Inferior parietal cortex (tissue), 1 donor: Measurements from ENCODE around the gene EHBP1L1.

Experiments
- DNase-seq: peaks from one replicate; pipeline ENCODE4 v3.0.0-alpha.2; 2016; ENCODE audit errors: extremely low spot score

The EHBP1L1 gene

DNA sequence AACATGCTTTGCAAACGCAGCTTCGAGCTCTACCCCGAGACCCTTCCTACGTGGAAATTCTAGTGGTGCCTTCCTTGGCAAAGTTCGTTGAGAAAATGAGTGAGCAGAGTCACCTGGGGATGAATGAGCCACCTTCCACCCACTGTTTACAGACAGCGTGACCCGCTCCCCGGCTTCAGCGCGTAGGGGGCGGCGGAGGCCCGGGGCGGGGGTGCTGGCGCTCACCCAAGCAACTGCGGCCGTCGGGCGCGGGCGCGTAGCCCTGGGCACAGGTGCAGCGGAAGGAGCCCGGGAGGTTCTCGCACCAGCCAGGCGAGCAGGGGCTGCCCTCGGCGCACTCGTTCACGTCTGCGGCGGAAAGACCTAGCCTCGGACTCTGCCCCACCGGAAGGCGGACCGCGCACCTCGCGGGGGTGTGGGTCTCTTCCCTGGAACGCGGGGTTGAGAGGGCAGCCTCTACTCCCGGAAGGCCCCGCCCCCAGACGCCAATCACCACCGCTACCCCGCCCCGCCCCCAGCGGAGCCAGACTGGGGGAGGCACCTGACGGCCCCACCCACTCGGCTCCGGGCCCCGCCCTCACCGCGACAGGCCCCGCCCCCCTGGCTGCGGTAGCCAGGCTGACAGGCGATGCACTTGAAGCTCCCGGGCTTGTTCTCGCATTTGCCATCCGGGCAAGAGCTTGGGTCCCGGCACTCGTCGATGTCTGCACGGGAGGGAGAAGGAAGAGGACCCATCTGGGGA, 29.5 kb upstream of the EHBP1L1 start:
- DNase-seq: no peak

DNA sequence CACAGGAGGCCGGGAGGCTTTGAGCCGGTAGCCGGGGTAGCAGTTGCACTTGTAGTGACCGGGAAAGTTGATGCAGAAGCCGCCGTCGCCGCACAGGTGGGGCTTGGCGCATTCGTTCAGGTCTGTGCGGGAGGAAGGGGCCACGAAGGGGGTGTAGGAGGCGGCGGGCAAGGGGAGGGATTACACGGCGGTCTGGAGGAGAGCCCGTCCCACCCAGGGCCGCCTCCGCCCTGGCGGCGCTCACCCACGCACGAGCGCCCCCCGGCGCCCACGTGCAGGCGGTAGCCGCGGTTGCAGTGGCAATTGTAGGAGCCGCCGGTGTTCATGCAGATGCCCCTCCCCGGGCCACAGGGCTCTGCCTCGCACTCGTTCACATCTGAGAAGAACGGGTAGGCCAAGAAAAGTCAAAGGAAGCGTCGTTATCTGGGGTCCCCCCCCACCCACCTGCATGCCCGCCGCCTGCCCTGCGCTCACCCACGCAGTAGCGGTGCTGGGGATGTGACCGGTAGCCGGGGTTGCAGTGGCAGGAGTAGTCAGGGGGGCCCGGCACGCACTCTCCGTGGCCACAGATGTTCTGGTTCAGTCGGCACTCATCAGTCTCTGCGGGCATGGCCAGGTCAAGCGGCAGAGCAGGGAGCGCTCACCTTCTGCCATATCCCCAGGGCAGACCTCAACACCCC, 28.3 kb upstream of the EHBP1L1 start:
- DNase-seq: no peak

DNA sequence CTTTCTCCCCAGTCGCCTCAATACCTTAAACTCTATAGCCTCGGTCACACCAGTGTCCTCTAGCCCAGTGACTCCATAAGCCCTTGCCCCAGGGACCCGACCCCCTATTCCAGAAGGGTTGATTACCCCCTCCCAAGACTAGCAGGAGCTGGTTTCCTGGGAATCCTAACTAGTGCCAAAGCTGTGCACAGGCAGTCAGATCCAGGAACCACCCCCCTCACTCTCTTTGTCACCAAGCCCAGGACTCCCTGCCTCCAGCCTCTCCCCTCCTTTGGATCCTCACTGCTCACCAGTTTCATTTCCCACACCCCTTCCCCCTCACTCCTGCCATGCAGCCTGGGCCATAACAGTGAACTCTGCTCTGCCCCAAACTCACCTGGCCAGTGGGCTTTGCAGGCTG, 27.5 kb upstream of the EHBP1L1 start:
- no peak for DNase-seq

- no peak for DNase-seq
Measured at GRCh38 chr11:65549096-65549495, 26.8 kb upstream of the EHBP1L1 start.

DNA sequence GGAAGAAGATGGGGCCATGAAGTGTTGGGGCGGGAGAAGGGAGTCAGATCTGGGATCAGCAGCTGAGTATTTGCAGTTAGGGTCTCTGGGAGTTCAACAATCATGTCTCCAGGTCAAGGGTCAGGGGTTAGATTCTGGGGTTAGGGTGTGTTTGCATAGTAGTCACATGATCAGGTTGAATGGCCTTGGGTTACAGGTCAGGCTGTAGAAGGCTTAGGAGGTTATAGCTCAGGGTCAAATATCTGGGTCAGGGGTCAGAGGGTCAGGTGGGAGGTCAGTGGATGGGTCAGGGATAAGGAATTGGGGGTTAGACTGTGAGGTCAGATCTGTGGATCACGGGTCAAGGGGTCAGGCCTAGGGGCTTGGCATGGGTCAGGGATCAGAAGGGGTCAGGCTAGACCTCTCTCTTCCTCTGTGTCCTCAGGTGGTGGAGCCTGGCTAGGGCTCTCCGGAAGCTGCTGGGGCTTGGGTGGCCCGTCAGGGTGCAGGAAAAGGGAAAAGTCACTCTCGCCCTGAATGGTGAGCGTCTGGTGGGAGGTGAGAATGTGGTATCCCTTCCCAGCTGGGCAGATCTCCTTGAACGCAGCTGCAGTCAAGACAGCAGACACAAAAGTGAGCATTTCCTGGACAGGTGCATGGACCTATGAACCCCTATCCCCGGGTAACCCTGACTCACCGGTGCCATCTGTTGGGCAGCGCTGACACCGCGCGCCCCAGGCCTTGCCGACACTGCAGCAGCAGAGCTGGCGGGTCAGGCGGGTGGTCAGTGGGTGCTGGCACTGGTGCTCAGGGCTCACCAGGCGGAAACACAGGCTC, 24.1 kb upstream of the EHBP1L1 start:
- no peak for DNase-seq

- no peak for DNase-seq
Measured at GRCh38 chr11:65552388-65552951, 23.4 kb upstream of the EHBP1L1 start.

- no peak for DNase-seq
Measured at GRCh38 chr11:65553301-65554001, 22.4 kb upstream of the EHBP1L1 start.

DNA sequence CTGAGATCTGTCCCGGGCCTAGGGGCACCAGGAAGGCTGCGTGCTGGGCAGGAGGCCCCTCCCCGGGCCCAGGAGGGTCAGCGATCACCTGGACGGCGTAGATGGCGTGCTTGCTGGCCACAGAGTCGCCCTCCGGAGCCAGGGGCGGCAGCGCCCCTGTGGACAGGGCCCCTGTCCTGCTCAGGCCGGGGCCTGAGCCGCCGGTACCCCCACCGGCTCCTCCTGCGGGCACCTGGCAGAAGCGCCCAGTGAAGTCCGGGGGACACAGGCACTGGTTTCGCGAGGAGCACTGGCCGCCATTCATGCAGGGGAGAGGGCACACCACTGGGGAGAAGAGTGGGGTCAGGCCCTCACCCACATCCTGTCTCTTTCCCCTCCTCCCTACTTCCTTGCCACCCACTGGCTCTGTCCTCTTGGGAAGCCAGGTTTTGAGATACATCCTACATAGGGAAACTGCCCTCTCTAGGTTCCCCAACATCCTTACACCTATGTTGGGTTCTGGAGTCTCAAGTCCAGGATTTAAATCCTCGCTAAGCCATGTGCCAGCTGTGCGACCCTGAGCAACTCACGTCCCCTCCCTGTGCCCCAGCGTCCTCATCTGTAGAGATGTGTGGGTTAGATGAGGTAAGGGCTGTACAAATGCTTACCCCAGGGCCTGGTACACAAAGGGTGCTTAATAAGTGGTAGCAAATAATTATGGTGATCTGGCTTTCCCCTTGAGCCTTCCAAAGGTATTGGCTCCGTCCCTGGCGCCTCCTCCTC, 21.6 kb upstream of the EHBP1L1 start:
- DNase-seq: no peak

DNA sequence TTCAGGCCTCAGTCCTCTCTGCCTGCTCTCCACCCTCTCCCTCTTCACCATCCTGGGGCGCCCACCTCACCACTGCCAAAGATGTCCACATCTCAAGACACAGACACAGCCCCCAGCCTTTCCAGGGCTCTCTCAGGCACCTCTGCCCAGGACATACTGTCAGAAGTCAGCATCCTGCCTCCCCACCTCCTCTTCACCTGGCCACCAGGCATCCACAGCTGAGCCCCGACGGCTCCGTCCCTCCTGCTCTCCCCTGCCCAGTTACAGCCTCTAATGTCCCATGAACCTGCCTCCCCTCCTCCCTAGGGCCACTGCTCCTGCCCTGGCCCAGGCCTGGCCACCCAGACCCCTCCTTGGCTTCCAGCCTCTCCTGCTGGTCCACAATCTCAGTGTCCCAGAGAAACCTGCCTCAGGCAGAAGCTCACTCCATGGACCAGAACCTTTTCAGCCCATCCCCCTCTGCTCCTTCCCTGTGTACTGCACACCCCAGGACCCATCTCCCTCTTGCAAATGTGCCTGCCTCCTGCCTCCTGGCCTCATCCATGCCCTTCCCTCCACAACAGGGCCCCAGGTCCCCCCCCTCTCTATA, 20.9 kb upstream of the EHBP1L1 start:
- no peak for DNase-seq

DNA sequence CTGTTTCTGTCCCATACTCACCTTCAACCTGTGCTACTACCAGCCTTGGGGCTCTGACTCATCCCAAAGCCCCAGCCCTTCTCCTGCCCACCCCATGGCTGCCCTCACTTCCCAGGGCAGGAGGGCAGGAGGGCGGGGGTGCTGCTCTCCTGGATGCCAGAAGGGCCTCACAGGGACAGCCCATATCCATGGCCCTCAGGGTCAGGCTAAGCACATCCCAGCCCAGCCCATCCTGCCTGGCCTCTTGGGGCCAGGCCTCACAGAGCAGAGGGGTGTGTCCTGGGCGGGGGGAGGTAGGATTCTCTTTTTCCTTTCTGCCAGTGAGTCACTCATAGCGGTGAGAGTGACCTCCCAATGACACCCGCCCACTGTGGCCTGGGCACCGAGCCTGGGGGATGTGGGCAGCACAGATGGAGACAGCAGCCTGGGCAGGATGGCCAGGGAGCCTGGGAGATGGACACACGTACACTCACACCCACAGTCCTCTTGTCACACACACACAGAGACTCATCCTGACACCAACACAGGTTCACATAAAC, 20.1 kb upstream of the EHBP1L1 start:
- no peak for DNase-seq

DNA sequence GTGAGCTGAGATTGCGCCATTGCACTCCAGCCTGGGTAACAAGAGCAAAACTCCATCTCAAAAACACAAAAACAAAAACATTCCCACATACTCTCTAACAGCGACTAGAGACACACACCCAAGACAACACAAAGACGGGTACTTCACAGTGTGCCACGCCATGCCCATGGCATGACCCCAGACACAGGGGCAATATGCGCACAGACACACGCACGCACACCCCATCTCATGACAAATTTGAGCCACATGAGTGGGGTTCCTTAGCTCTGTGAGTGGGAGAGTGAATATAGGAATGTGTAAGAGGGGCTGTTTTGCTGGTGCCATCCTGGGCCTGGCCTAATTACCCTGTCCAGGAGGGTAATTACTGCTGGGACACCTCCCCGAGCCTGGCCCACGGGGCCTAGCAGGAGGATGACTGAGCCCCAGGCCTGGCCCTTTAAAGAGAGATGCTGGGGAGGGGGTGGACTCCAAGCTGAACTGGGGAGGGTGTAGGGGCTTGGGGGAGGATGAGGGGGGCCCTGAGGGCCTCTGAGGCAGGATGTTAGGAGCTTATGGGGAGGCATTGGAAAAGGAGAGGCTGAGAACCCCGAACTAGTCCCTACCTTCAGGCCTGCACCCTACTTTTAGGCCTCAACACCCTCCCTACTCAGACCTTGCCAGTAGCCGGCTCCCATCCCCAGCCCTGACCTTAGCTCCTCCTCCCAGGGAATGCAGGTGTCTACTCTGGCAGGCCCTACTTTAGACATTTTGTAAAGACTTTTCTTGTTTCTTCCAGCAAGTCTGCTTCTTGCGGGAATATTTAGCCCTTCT, 19.2 kb upstream of the EHBP1L1 start:
- DNase-seq: no peak

DNA sequence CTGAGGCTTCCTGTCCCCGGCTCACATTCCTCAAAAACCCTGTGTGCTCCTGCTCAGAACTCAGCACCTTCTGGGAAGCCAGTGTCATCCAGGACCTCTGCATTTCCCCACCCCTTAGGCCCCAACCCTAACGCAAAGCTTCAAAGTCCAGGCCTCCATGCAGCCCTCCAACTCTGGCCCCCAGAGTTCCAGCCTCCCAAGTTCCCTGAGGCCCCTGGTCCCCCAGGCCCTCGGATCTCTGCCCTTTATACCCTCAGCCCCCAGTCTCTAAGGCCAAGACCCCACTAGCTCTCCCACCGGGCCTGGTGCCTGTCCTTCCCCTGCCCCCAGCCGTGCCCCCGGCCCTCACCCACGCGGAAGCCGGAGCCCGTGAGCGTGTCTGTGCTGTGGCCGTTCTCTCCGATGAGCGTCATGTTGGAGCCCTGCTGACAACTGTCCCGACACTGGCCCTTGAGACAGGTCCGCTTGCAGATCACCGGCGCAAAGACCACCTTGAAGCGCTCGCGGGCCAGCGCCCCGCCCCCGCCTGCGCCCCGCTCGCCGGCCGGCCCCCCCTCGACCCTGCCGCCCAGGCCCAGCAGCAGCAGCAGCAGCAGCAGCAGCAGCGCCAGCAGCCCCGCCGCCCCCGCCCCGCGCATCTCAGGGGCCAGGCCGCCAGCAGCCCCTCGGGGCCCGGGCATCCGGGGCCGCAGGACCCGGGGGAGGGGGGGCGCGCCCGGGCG, 18.4 kb upstream of the EHBP1L1 start:
- DNase-seq: no peak

DNA sequence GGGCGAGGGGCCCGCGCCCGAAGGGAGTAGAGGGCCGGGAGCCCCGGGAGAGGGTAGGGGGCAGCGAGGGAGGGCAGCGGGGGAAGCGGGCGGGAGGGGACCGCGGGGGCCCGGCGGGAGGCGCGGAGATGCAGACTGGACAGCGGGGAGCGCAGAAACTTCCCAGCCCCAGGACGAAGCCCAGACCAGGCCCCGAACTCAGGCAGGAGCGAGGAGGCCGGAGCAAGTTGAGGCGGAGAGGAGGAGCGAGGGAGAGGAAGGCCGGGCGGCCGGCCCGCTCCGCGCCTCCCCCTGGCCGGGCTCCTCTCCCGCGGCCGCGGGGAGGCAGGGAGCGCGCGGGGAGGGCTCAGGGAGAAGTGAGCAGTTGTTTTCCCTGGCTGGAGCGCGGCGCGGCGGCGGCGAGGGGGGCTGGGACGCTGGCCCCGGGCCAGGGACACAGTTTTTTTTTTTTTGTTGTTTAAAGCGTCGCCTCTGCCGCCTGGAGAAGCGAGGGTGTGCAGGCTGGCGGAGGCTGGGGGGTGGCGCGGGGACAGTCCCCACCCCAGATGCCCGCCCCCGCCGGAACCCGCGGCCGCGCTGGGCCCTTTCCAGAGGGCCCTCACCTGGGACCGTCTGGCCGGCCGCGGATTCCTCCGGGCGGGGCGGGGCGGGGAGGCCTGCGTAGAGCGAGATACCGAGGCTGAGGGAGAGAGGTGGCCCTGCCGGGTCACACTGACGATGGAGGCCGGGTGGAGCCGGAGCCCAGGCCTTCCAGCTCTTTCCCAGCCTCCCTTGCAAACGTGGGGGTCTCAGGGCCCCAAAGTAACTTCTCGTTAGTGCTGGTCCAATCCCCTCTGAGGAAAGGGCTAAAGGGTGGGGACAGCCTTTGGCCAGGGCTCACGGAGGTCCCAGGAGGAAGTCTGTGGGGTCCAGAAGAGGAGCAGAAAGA, 17.6 kb upstream of the EHBP1L1 start, which contains the start of gene LTBP3:
Gene LTBP3 (minus strand): TSS at position 358 of the 928 bp plus-strand sequence. CDS start 400 bp downstream, outside the sequence.
- DNase-seq: peak; percentile 80

GRCh38 chr11:65558930-65559509, 16.8 kb upstream of the EHBP1L1 start:
- peak; percentile 53 for DNase-seq

- DNase-seq: no peak
Measured at GRCh38 chr11:65559535-65559934, 16.3 kb upstream of the EHBP1L1 start.

GRCh38 chr11:65559951-65560537, 15.8 kb upstream of the EHBP1L1 start:
- no peak for DNase-seq
